HG03196 (cell line): ENCODE measurements around the gene PSMD10.

Source experiments
- ATAC-seq: cut with Tn5 transposase; IDR thresholded peaks from one replicate; pipeline ENCODE4 v1.9.1; 2021; ENCODE audit not compliant: unreplicated experiment

Gene PSMD10

DNA sequence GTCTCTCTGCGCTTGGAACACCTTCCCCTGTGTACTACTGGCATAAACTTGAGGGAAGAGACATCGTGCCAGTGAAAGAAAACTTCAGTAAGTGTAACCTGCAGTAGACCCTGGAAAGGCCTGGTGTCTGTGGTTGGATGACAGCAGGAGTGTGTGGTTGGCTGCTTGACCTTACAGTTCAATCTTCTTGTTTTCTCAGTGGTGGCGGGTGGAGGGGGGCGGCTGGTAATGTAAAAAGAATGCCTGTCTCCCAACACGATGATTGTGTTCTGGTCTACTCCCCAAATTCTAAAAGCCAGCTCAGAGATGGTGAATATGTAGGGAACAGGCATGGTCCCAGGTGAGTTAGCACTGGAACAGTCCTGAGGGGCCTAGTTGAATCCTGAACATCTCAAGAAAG lies 18.6 kb downstream of the PSMD10 start:
- ATAC-seq: no peak

DNA sequence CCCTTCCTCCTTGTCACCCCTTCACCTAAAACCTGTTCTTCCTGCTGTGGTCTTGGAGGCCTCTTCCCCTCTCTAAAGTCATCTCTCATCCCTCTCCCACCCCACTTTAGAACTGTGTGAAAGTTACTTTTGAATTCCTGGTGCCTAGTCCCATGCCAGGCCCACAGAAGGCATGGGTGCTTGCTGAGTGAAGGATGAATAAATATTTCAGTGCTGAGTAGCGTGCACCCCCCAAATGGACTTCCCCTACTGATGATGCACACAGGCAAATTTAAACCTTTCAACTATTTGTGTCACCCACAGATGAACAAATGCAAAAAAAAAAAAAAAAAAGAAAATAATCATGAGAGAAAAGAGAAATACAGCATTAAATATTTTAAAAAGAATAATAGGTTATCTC lies 19.8 kb downstream of the PSMD10 start:
- no peak for ATAC-seq

DNA sequence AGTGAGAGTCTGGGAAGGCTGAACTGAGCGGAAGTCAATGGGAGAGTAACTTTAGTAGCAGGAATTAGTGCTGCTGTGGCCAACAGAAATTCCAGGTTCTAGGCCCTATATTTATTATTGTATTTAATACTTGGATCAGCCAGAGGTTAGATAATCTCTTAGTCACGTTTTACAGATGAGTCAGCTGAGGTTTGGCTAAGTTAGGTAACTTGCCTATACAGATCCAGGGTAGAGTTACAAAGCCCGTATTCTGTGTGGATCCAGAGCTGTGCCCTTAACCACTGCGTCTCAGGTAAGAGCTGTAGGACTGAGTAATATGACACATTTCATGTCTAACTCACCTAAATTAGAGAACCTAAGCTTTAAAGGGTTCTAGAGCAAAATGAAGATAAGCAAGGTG lies 20.5 kb downstream of the PSMD10 start:
- no peak for ATAC-seq

DNA sequence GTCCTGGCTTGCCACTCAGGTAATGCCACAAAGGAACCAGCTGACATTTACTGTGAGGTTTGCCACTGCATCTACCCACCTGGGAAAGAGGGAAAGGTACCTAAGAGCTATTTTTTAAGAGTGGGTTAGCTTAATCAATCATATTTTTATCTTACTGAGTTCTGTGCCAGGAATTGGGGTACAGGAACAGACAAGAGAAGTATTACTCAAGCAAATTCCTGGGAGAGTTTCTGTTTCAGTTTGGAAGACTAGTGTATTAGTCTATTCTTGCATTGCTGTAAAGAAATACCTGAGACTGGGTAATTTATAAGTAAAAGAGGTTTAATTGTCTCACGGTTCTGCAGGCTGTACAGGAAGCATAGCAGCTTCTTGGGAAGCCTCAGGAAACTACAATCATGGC lies 23.2 kb downstream of the PSMD10 start:
- ATAC-seq: no peak

DNA sequence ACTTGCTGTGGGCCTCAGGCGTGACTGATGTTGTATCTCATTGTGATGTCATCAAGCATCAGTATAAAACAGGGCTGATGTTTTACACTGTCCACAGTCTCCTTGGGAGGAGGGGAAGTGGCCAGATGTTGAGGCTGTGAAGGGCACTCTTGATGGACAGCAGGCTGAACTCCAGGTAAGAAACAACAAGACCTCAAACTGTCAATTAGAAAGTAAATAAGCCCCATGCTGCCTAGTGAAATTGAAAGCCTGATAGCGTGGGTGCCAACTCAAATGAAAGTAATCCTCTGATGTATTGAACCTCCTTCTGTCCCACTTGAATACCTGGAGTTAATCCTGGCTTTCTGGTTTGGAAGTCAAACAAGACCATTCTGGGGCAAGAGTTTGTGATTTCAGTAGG lies 26.7 kb downstream of the PSMD10 start:
- ATAC-seq: no peak

GRCh38 chrX:108064001-108064400 lies 27.3 kb downstream of the PSMD10 start:
- no peak for ATAC-seq

DNA sequence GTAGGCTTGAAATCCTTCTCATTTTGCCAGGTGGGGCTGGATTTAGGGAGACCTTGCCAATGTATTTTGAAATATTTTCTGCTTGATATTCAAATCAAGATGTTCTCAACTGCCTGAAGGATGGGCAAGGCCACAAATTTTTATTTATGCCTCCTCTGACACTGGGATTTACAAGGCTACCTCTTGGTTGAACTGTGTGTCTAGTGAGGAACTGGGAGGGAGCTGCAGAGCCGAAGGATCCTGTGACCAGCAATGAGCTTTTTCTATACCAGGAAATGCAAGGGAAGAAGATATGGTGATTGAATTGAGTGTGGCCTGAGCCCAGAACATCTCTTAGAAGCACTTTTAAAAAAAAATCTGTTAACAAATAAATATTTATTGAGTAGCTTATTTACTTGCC lies 31.5 kb downstream of the PSMD10 start:
- no peak for ATAC-seq

GRCh38 chrX:108055546-108055945 lies 35.8 kb downstream of the PSMD10 start:
- ATAC-seq: no peak

GRCh38 chrX:108053218-108053617 lies 38.1 kb downstream of the PSMD10 start:
- no peak for ATAC-seq

GRCh38 chrX:108049649-108050048 lies 41.7 kb downstream of the PSMD10 start:
- ATAC-seq: no peak

- no peak for ATAC-seq
Observed at GRCh38 chrX:108044554-108045256, 46.6 kb downstream of the PSMD10 start, which contains the start of gene VSIG1. Gene VSIG1 (plus strand): TSS chrX:108045065. CDS start chrX:108045131, 66 bp downstream.

DNA sequence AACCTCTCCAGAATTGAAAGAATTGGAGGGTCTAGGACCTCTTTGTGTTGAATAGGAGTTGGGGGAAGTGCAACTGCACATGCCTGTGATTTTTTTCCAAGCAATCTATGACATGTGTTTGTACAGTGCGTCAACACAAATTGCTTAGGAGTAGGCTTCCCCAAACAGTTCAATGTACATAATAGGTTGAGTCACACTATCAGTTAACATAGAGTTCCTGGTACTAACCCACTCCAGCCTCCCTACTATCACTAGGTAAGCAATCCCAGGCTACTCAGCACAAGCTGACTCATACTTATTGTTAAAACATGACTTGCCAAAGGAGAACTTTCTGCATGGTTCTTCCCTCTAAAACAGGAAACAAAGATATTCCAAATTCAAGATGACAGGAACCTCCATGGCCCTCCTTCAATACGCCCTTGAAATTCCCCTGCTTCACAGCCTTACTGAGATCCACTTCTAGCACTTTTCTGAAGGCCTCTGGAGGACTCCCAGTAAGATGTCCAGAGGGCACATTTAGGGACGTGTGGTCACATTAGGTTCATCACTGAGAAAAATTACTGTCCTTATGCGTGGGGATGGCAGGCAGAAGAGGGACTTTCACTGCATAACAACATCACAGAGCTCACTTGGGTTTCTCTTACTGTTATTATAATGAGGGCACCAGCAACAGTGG lies 54.9 kb downstream of the PSMD10 start:
- ATAC-seq: no peak

GRCh38 chrX:108034725-108035124 lies 56.6 kb downstream of the PSMD10 start:
- no peak for ATAC-seq
